Germinal center (tissue), 1 donor: ENCODE measurements around the gene SLC50A1.

ENCODE experiments used
- DNase-seq: peaks from one replicate; pipeline ENCODE4 v3.0.0; 2012; ENCODE audit warnings: mixed read lengths, low spot score

SLC50A1 gene

GRCh38 chr1:155184835-155185782 lies 49.5 kb downstream of the SLC50A1 start:
- peak; percentile 84 for DNase-seq

- no peak for DNase-seq
Observed at GRCh38 chr1:155185783-155186066, 50.1 kb downstream of the SLC50A1 start.

GRCh38 chr1:155186067-155186793 lies 50.6 kb downstream of the SLC50A1 start:
- no peak for DNase-seq

GRCh38 chr1:155186794-155187455 lies 51.3 kb downstream of the SLC50A1 start:
- no peak for DNase-seq

- DNase-seq = no peak
Observed at GRCh38 chr1:155187456-155187891, 51.8 kb downstream of the SLC50A1 start.

- DNase-seq = no peak
Observed at GRCh38 chr1:155188268-155188667, 52.6 kb downstream of the SLC50A1 start.
